OCI-LY1 (cell line): Measurements from ENCODE around the gene ZNF341.
"Not testable (repeated sequence)": the region's sequence is repeated elsewhere in the genome, so short reads cannot be mapped to it uniquely, and the experiment has no call there.

Experiments
- H2AFZ ChIP-seq: fragments of 200-600 bp; sonication (generic), shearing (Covaris generic); 2 replicates; pipeline ENCODE4 v1.6.0; 2014; ENCODE audit warnings: antibody characterized with exemption, mild to moderate bottlenecking, low read length
- H3F3A ChIP-seq: fragments of 200-600 bp; sonication (generic), shearing (Covaris generic); 2 replicates; pipeline ENCODE4 v1.6.0; 2014; ENCODE audit warnings: mild to moderate bottlenecking, antibody characterized with exemption, low read length, moderate library complexity; ENCODE audit not compliant: insufficient read depth
- H3K27ac ChIP-seq: fragments of 200-600 bp; sonication (generic); 2 replicates; pipeline ENCODE4 v1.5.1; 2014; ENCODE audit warnings: low read length, mixed run types, mild to moderate bottlenecking, low read depth; ENCODE audit not compliant: poor library complexity, severe bottlenecking
- H3K27me3 ChIP-seq: fragments of 200-600 bp; sonication (generic); 2 replicates; pipeline ENCODE4 v1.6.0; 2014; ENCODE audit warnings: antibody characterized with exemption, mild to moderate bottlenecking, low read length, moderate library complexity; ENCODE audit not compliant: insufficient read depth
- H3K36me3 ChIP-seq: fragments of 200-600 bp; sonication (generic); 2 replicates; pipeline ENCODE4 v1.6.1; 2014; ENCODE audit warnings: mild to moderate bottlenecking, antibody characterized with exemption, low read length, moderate library complexity, mixed read lengths; ENCODE audit not compliant: insufficient read depth
- H3K4me1 ChIP-seq: fragments of 200-600 bp; sonication (generic); 2 replicates; pipeline ENCODE4 v1.5.1; 2014; ENCODE audit warnings: mild to moderate bottlenecking, low read length, moderate library complexity; ENCODE audit not compliant: insufficient read depth, severe bottlenecking
- H3K4me2 ChIP-seq: fragments of 200-600 bp; sonication (generic), shearing (Covaris generic); 2 replicates; pipeline ENCODE4 v1.6.1; 2014; ENCODE audit warnings: low read length
- H3K4me3 ChIP-seq: fragments of 200-600 bp; sonication (generic); 2 replicates; pipeline ENCODE4 v1.5.1; 2014; ENCODE audit warnings: low read length, low read depth, mild to moderate bottlenecking, mixed read lengths; ENCODE audit not compliant: poor library complexity, severe bottlenecking
- H3K79me2 ChIP-seq: fragments of 200-600 bp; shearing (Covaris generic); 2 replicates; pipeline ENCODE4 v1.6.1; 2016; ENCODE audit warnings: mixed run types, low read length, mixed read lengths; ENCODE audit not compliant: insufficient read depth
- H3K9ac ChIP-seq: fragments of 200-600 bp; sonication (generic), shearing (Covaris generic); 2 replicates; pipeline ENCODE4 v1.6.1; 2014; ENCODE audit warnings: mild to moderate bottlenecking, low read length, mixed read lengths
- H3K9me2 ChIP-seq: fragments of 200-600 bp; sonication (generic), shearing (Covaris generic); 2 replicates; pipeline ENCODE4 v1.6.1; 2014; ENCODE audit warnings: low read depth, mild to moderate bottlenecking, low read length, mixed read lengths
- H3K9me3 ChIP-seq: fragments of 200-600 bp; shearing (Covaris generic); 2 replicates; pipeline ENCODE4 v1.6.1; 2014; ENCODE audit warnings: low read length, mixed read lengths
- H4K20me1 ChIP-seq: fragments of 200-600 bp; sonication (generic), shearing (Covaris generic); 2 replicates; pipeline ENCODE4 v1.6.0; 2016; ENCODE audit warnings: mild to moderate bottlenecking, low read length; ENCODE audit not compliant: insufficient read depth
- CTCF ChIP-seq: fragments of 200-600 bp; sonication (generic), shearing (Covaris generic); IDR thresholded peaks from 2 replicates; pipeline ENCODE4 v1.5.1; 2017; ENCODE audit warnings: mild to moderate bottlenecking, antibody characterized with exemption, low read length, moderate library complexity, mixed read lengths
- EZH2 ChIP-seq: fragments of 200-600 bp; sonication (generic), shearing (Covaris generic); IDR thresholded peaks from 2 replicates; pipeline ENCODE4 v1.8.0; 2017; ENCODE audit warnings: borderline replicate concordance, mixed run types, mild to moderate bottlenecking, antibody characterized with exemption, low read length, moderate library complexity, mixed read lengths

Gene ZNF341

GRCh38 chr20:33694639-33695012, 37.2 kb upstream of the ZNF341 start:
- Histone ChIP-seq H3F3A (no peaks in the 10 kb centered on the region), H3K4me1 (peaks cover 37% of the 10 kb centered on the region), H2AFZ (no peak overlapping the region), H3K4me3 (no peak overlapping the region), H4K20me1 (no peaks in the 10 kb centered on the region), H3K36me3 (no peaks in the 10 kb centered on the region), H3K9ac (no peak overlapping the region), H3K27me3 (no peaks in the 10 kb centered on the region), H3K9me3 (no peaks in the 10 kb centered on the region), H3K79me2 (no peaks in the 10 kb centered on the region), H3K9me2 (no peaks in the 10 kb centered on the region), H3K27ac (peak overlapping the region; percentile 76), H3K4me2 (no peak overlapping the region)
- TF ChIP-seq EZH2: no peak
- no peak for TF ChIP-seq CTCF

GRCh38 chr20:33696448-33696847, 35.3 kb upstream of the ZNF341 start:
- Histone ChIP-seq H3K36me3 (no peaks in the 10 kb centered on the region), H4K20me1 (no peaks in the 10 kb centered on the region), H3K4me2 (no peak overlapping the region), H3K9me3 (no peaks in the 10 kb centered on the region), H3K4me1 (peaks cover 29% of the 10 kb centered on the region), H3K27ac (peak overlapping the region; percentile 20), H2AFZ (no peak overlapping the region), H3K4me3 (no peak overlapping the region), H3K9me2 (no peaks in the 10 kb centered on the region), H3K9ac (no peak overlapping the region), H3F3A (no peaks in the 10 kb centered on the region), H3K27me3 (no peaks in the 10 kb centered on the region), H3K79me2 (no peaks in the 10 kb centered on the region)
- no peak for TF ChIP-seq CTCF
- TF ChIP-seq EZH2: no peak

GRCh38 chr20:33697129-33697528, 34.7 kb upstream of the ZNF341 start:
- H3K36me3 ChIP-seq: no peaks in the 10 kb centered on the region
- H3K79me2 ChIP-seq: no peaks in the 10 kb centered on the region
- H3K4me1 ChIP-seq: peaks cover 29% of the 10 kb centered on the region
- no peak overlapping the region for H2AFZ ChIP-seq
- no peaks in the 10 kb centered on the region for H3K27me3 ChIP-seq
- H3K9me3 ChIP-seq: no peaks in the 10 kb centered on the region
- TF ChIP-seq EZH2 (no peak), CTCF (no peak)
- H4K20me1 ChIP-seq: no peaks in the 10 kb centered on the region
- no peak overlapping the region for H3K4me2 ChIP-seq
- no peaks in the 10 kb centered on the region for H3K9me2 ChIP-seq
- H3K4me3 ChIP-seq: no peak overlapping the region
- H3F3A ChIP-seq: no peaks in the 10 kb centered on the region
- no peak overlapping the region for H3K9ac ChIP-seq
- peak overlapping the region; percentile 20 for H3K27ac ChIP-seq

GRCh38 chr20:33698966-33699365, 32.8 kb upstream of the ZNF341 start:
- not testable (repeated sequence) for H3K4me2 ChIP-seq, H3K9me3 ChIP-seq, H3K27ac ChIP-seq, H3K9me2 ChIP-seq, H4K20me1 ChIP-seq, H3K27me3 ChIP-seq, H3K79me2 ChIP-seq, H3K4me3 ChIP-seq, H3K9ac ChIP-seq, H3F3A ChIP-seq, H2AFZ ChIP-seq, H3K36me3 ChIP-seq
- H3K4me1 ChIP-seq: peaks cover 17% of the 10 kb centered on the region

GRCh38 chr20:33700696-33701441, 30.9 kb upstream of the ZNF341 start:
- not testable (repeated sequence) for H3K4me1 ChIP-seq, H3K9me2 ChIP-seq, H3K4me2 ChIP-seq, H4K20me1 ChIP-seq, H2AFZ ChIP-seq, H3K27me3 ChIP-seq, H3K79me2 ChIP-seq, H3F3A ChIP-seq, H3K36me3 ChIP-seq, H3K9ac ChIP-seq, H3K27ac ChIP-seq, H3K9me3 ChIP-seq, H3K4me3 ChIP-seq
